Activated CD4-positive, alpha-beta T cell treated with anti-CD3 and anti-CD28 coated beads, Interleukin-2, amount 50 U/mL, for 4 hours (primary cell): Measurements from ENCODE around the gene TLCD1.

Experiments
- DNase-seq, 2 experiments: peaks; one replicate each; pipeline ENCODE4 v3.0.0-alpha.2; 2020

Gene TLCD1

GRCh38 chr17:28710861-28711722 is 14.9 kb downstream of the TLCD1 start:
- DNase-seq: peak; percentile 85 to 87

- no peak for DNase-seq
Observed at GRCh38 chr17:28707339-28707720, 18.7 kb downstream of the TLCD1 start.

- DNase-seq: no peak
Observed at GRCh38 chr17:28706471-28707338, 19.3 kb downstream of the TLCD1 start.

GRCh38 chr17:28705728-28706334 is 20.2 kb downstream of the TLCD1 start:
- DNase-seq: no peak

GRCh38 chr17:28705074-28705659 is 20.9 kb downstream of the TLCD1 start:
- no peak for DNase-seq

GRCh38 chr17:28704219-28704858 is 21.7 kb downstream of the TLCD1 start:
- no peak for DNase-seq

- DNase-seq: no peak
Observed at GRCh38 chr17:28703552-28704218, 22.3 kb downstream of the TLCD1 start.

- no peak for DNase-seq
Observed at GRCh38 chr17:28702752-28703150, 23.3 kb downstream of the TLCD1 start.

- DNase-seq: no peak
Observed at GRCh38 chr17:28702026-28702751, 23.8 kb downstream of the TLCD1 start.

GRCh38 chr17:28700830-28701492 is 25.1 kb downstream of the TLCD1 start:
- no peak for DNase-seq

GRCh38 chr17:28700278-28700677 is 25.8 kb downstream of the TLCD1 start:
- DNase-seq: no peak

- DNase-seq: no peak
Observed at GRCh38 chr17:28698253-28698941, 27.6 kb downstream of the TLCD1 start.

GRCh38 chr17:28693869-28694268 is 32.2 kb downstream of the TLCD1 start:
- no peak for DNase-seq

- DNase-seq: no peak
Observed at GRCh38 chr17:28689011-28689410, 37.0 kb downstream of the TLCD1 start.

- no peak for DNase-seq
Observed at GRCh38 chr17:28688481-28688880, 37.6 kb downstream of the TLCD1 start.

GRCh38 chr17:28686296-28686695 is 39.7 kb downstream of the TLCD1 start:
- no peak for DNase-seq

- no peak for DNase-seq
Observed at GRCh38 chr17:28685366-28685765, 40.7 kb downstream of the TLCD1 start.

GRCh38 chr17:28684963-28685362 is 41.1 kb downstream of the TLCD1 start:
- no peak for DNase-seq

GRCh38 chr17:28682655-28683054 is 43.4 kb downstream of the TLCD1 start:
- no peak for DNase-seq

GRCh38 chr17:28675980-28676379 is 50.1 kb downstream of the TLCD1 start:
- DNase-seq: no peak
